DND-41 (cell line): ENCODE data around the gene LURAP1L.

ENCODE experiments used
- EZH2 ChIP-seq: IDR thresholded peaks from 3 replicates; pipeline ENCODE4 v1.6.1; 2012; ENCODE audit warnings: borderline replicate concordance, low read depth, mild to moderate bottlenecking, moderate library complexity, low read length, inconsistent platforms; ENCODE audit not compliant: severe bottlenecking
- TF ChIP-seq, protein P1 (sequence below): IDR thresholded peaks from 2 replicates; pipeline ENCODE4 v1.5.1; 2012; ENCODE audit warnings: borderline replicate concordance, low read length, moderate library complexity, mild to moderate bottlenecking; ENCODE audit not compliant: poor library complexity, severe bottlenecking; ENCODE audit errors: extremely low read depth

DNA sequence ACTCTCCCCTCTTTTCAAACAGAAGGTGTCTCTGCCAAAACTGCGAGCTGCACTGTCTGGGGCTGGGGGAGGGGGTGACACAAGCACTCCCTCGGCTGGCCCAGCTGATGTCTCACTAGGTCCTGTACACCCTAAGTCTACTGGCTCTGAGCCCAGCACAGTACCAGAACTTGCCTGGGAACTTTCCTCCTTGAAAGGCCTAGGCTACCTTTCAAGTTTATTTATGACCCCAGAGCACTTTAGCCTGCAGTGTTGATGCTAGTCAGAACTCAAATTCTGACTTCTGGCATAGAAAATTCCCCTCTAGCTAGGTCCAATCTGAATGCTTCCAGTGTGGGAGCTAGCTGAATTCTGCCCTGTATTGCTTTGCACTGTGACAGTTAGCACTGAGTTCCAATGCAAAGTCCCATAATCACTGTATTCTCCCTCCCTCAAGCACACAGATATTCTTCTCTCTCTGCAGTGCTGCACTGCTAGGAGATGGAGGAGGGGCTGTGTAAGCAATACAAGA, 10.5 kb downstream of the LURAP1L start:
- TF ChIP-seq, protein P1, sequence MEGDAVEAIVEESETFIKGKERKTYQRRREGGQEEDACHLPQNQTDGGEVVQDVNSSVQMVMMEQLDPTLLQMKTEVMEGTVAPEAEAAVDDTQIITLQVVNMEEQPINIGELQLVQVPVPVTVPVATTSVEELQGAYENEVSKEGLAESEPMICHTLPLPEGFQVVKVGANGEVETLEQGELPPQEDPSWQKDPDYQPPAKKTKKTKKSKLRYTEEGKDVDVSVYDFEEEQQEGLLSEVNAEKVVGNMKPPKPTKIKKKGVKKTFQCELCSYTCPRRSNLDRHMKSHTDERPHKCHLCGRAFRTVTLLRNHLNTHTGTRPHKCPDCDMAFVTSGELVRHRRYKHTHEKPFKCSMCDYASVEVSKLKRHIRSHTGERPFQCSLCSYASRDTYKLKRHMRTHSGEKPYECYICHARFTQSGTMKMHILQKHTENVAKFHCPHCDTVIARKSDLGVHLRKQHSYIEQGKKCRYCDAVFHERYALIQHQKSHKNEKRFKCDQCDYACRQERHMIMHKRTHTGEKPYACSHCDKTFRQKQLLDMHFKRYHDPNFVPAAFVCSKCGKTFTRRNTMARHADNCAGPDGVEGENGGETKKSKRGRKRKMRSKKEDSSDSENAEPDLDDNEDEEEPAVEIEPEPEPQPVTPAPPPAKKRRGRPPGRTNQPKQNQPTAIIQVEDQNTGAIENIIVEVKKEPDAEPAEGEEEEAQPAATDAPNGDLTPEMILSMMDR = no peak
- TF ChIP-seq EZH2 = no peak
